Stimulated activated CD8-positive, alpha-beta memory T cell treated with anti-CD3 and anti-CD28 coated beads, Interleukin-4, amount 100 ng/mL, for 4 hours (primary cell): Measurements from ENCODE around the gene GSK3B.
A peak's percentile ranks its signal among the peaks of the same experiment; 100 is the strongest.

Source experiments
- DNase-seq, 2 donors: peaks; one replicate each; pipeline ENCODE4 v3.0.0-alpha.2; 2020; ENCODE audit warnings: low read depth in 2 of 2, low spot score in 1 of 2

Gene GSK3B

GRCh38 chr3:120098710-120099109, 4.5 kb upstream of the GSK3B start:
- DNase-seq: no peak

GRCh38 chr3:120095979-120096426, 1.8 kb upstream of the GSK3B start:
- no peak for DNase-seq

GRCh38 chr3:120095226-120095978, 1.2 kb upstream of the GSK3B start:
- peak; percentile 56 to 71 for DNase-seq

- DNase-seq: no peak
Observed at GRCh38 chr3:120094776-120095225, 554 bp upstream of the GSK3B start.

- no peak for DNase-seq
Observed at GRCh38 chr3:120093119-120093910, 932 bp downstream of the GSK3B start.

- no peak for DNase-seq
Observed at GRCh38 chr3:120092474-120092873, 1.8 kb downstream of the GSK3B start.

- DNase-seq: no peak
Observed at GRCh38 chr3:120090422-120090821, 3.8 kb downstream of the GSK3B start.

- no peak for DNase-seq
Observed at GRCh38 chr3:120089089-120089488, 5.2 kb downstream of the GSK3B start.

GRCh38 chr3:120088622-120089021, 5.6 kb downstream of the GSK3B start:
- DNase-seq: no peak

GRCh38 chr3:120081719-120082118, 12.5 kb downstream of the GSK3B start:
- DNase-seq: no peak

- no peak for DNase-seq
Observed at GRCh38 chr3:120080836-120081235, 13.4 kb downstream of the GSK3B start.

GRCh38 chr3:120077731-120078130, 16.5 kb downstream of the GSK3B start:
- DNase-seq: no peak

- DNase-seq: no peak
Observed at GRCh38 chr3:120072867-120073525, 21.3 kb downstream of the GSK3B start.

GRCh38 chr3:120071259-120071658, 23.0 kb downstream of the GSK3B start:
- no peak for DNase-seq

- DNase-seq: no peak
Observed at GRCh38 chr3:120070263-120070981, 23.8 kb downstream of the GSK3B start.

- no peak for DNase-seq
Observed at GRCh38 chr3:120067083-120067482, 27.2 kb downstream of the GSK3B start.

GRCh38 chr3:120066634-120067033, 27.6 kb downstream of the GSK3B start:
- no peak for DNase-seq

- DNase-seq: no peak
Observed at GRCh38 chr3:120064641-120065040, 29.6 kb downstream of the GSK3B start.

- DNase-seq: no peak
Observed at GRCh38 chr3:120062474-120062873, 31.8 kb downstream of the GSK3B start.

- DNase-seq: no peak
Observed at GRCh38 chr3:120059081-120059864, 35.0 kb downstream of the GSK3B start.
